Activated CD8-positive, alpha-beta memory T cell treated with anti-CD3 and anti-CD28 coated beads for 48 hours (primary cell): ENCODE measurements around the gene RPAP3.
A peak's percentile ranks its signal among the peaks of the same experiment; 100 is the strongest.

Source experiments
- DNase-seq, 3 experiments: peaks; one replicate each; pipeline ENCODE4 v3.0.0-alpha.2; 2020; ENCODE audit warnings: low read depth in 2 of 3, low spot score in 2 of 3

The RPAP3 gene

GRCh38 chr12:47742253-47742825 is 36.5 kb upstream of the RPAP3 start:
- peak; percentile 36 to 80 (median 72) for DNase-seq

- no peak for DNase-seq
These were observed 35.5 kb upstream of the RPAP3 start for GRCh38 chr12:47741340-47741703.

- DNase-seq = no peak
These were observed 34.9 kb upstream of the RPAP3 start for GRCh38 chr12:47740606-47741339.

- DNase-seq = no peak
These were observed 34.1 kb upstream of the RPAP3 start for GRCh38 chr12:47739979-47740378.

- DNase-seq = no peak
These were observed 33.5 kb upstream of the RPAP3 start for GRCh38 chr12:47739297-47739696.

- no peak for DNase-seq
These were observed 32.2 kb upstream of the RPAP3 start for GRCh38 chr12:47737936-47738594.

- no peak for DNase-seq
These were observed 31.2 kb upstream of the RPAP3 start for GRCh38 chr12:47736877-47737676.

- DNase-seq = no peak
These were observed 30.4 kb upstream of the RPAP3 start for GRCh38 chr12:47736216-47736615.

- DNase-seq = no peak
These were observed 29.8 kb upstream of the RPAP3 start for GRCh38 chr12:47735649-47736048.

- no peak for DNase-seq
These were observed 29.1 kb upstream of the RPAP3 start for GRCh38 chr12:47734725-47735480.

GRCh38 chr12:47733142-47733541 is 27.3 kb upstream of the RPAP3 start:
- no peak for DNase-seq

- no peak for DNase-seq
These were observed 26.7 kb upstream of the RPAP3 start for GRCh38 chr12:47732504-47732903.

GRCh38 chr12:47731723-47732122 is 25.9 kb upstream of the RPAP3 start:
- no peak for DNase-seq

- no peak for DNase-seq
These were observed 24.5 kb upstream of the RPAP3 start for GRCh38 chr12:47730341-47730744.

GRCh38 chr12:47729233-47729632 is 23.4 kb upstream of the RPAP3 start:
- DNase-seq = no peak

- DNase-seq = no peak
These were observed 20.1 kb upstream of the RPAP3 start for GRCh38 chr12:47725893-47726292.

- DNase-seq = no peak
These were observed 19.4 kb upstream of the RPAP3 start, which contains the start of gene ENDOU for GRCh38 chr12:47725091-47725772. Gene ENDOU (minus strand): TSS chr12:47725490. CDS start chr12:47725413, 77 bp downstream.

- DNase-seq = no peak
These were observed 17.3 kb upstream of the RPAP3 start for GRCh38 chr12:47722941-47723631.

- no peak for DNase-seq
These were observed 16.5 kb upstream of the RPAP3 start for GRCh38 chr12:47722136-47722834.
